AG10803 (cell line): ENCODE measurements around the gene ZFP36L1.

Experiments used
- DNase-seq: peaks from one replicate; pipeline ENCODE4 v3.0.0; 2010; ENCODE audit warnings: low read depth
- H3K4me3 ChIP-seq: 2 replicates; pipeline ENCODE4 v1.5.1; 2011; ENCODE audit warnings: mild to moderate bottlenecking, low read length, control low read depth
- TF ChIP-seq, protein P1 (sequence below): conservative IDR thresholded peaks from 2 replicates; pipeline ENCODE4 v1.5.1; 2011; ENCODE audit warnings: mild to moderate bottlenecking, low read length, control low read depth, inconsistent platforms

ZFP36L1 gene

DNA sequence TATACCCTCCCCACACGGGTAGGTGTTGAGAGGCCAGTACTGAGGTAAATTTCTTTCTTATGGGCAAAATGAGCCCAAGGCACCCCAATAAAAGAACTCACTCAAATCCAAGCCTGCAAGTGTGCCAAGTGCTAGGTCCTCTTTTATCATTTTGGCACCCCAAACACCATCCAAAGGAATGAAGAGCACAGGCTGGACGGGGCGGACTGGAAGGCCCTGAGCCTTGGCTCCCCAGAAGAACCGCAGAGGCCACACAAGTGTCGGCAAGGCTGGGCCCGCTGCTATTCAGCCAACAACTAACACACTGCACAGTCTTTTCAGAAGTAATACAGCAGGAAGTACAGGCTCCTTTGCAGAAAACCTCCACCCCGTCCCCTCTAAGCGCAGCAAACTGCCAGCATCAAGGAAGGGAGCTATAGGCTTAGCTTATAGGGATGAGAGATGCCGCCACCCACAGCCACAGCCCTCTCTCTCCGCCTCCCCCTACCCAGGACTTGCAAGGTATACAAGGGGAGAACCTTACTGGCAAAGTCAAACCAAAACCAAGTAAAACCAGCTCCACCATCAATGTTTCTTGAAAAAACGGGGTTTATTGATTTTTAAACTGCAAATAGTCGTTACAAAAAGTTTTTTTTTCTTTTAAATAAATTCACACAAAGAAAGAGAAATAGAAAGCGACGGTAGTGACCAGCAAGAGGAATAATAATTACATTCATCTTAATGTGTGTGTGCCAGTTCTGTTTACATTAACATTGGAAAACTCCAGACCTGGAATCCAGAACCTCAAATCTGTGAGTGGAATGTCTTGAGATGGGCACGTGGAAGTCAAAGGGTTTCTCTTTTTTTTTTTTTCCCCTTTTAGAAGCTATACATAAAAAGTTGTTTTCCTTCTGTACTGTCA is 5.5 kb downstream of the ZFP36L1 start:
- TF ChIP-seq, protein P1, sequence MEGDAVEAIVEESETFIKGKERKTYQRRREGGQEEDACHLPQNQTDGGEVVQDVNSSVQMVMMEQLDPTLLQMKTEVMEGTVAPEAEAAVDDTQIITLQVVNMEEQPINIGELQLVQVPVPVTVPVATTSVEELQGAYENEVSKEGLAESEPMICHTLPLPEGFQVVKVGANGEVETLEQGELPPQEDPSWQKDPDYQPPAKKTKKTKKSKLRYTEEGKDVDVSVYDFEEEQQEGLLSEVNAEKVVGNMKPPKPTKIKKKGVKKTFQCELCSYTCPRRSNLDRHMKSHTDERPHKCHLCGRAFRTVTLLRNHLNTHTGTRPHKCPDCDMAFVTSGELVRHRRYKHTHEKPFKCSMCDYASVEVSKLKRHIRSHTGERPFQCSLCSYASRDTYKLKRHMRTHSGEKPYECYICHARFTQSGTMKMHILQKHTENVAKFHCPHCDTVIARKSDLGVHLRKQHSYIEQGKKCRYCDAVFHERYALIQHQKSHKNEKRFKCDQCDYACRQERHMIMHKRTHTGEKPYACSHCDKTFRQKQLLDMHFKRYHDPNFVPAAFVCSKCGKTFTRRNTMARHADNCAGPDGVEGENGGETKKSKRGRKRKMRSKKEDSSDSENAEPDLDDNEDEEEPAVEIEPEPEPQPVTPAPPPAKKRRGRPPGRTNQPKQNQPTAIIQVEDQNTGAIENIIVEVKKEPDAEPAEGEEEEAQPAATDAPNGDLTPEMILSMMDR, result no peak
- peak overlapping the region; percentile 100 for H3K4me3 ChIP-seq
- no peak for DNase-seq

DNA sequence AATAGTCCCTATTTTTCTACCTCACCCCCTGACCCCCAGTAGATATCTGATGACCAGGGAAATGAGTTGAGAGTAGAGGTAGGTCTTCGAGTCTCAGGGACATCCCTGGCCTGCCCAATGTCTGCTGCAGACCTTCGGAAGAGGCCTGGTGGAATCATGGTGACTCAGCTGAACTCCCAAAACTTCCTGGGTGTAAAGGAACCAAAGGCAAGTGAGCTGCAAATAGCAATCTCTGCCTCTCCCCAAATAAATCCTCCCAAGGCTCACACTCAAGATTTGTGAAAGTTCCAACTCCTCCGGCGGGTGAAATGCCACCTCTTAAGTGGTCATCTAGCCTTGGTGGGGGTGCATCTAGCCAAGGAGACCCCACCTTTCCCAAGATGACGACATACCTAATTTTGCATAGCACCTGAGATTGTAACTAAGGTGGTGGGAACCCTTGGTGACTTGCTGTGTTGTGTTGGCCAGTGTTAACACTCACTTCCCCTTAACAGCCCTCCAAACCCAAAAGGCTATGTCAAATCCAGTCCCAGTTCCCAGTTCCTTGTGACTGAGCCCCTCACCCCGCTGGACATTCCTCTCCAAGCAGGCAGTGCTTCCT is 6.3 kb downstream of the ZFP36L1 start:
- peak overlapping the region; percentile 100 for H3K4me3 ChIP-seq
- peak; percentile 92 for DNase-seq
- TF ChIP-seq, protein P1, result no peak

DNA sequence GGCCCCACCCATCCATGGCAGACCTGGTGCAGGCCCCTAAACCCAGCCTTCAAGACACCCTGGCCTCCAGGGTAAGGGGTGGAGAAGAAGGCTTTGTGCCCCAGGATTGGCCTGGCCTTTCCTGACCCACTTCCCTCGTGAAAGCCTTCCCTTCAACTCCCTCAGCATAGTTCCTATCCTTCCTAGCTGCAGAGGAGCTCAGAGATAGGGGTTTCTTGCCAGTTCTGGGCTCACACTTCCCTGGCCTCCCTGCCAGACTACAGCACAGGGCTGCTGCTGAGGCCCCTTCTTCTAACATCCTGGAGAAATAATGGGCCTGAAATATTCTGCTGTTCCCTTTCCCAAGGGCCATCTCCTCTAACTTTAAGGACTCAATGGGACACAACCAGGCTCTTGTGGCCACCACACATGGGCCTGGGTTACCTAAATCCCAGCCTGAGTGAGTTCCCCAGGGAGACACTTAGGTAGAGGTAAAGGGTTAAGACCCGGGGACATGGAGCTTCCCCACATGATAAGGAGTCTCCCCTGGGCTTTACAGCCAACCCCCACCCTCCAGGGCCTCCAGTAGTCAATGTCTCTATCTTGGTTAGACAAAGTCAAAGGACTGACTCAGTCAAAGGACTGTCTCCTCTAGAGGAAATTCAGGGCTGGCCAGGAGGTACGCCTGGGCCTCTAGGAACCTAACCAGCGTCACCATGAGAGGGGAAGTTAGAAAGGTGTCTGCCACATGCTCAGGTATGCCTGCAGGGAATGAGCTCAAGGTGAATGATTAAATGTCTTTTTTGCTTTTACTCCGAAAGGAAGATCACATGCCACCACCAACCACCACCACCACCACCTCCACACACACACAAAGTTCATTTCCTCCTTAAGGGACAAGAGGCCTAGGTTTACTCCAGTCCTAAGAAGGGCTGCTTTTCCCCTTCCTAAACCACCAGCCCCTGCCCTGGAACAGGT is 7.1 kb downstream of the ZFP36L1 start:
- no peak overlapping the region for H3K4me3 ChIP-seq
- TF ChIP-seq, protein P1, result no peak
- peak; percentile 88 for DNase-seq

DNA sequence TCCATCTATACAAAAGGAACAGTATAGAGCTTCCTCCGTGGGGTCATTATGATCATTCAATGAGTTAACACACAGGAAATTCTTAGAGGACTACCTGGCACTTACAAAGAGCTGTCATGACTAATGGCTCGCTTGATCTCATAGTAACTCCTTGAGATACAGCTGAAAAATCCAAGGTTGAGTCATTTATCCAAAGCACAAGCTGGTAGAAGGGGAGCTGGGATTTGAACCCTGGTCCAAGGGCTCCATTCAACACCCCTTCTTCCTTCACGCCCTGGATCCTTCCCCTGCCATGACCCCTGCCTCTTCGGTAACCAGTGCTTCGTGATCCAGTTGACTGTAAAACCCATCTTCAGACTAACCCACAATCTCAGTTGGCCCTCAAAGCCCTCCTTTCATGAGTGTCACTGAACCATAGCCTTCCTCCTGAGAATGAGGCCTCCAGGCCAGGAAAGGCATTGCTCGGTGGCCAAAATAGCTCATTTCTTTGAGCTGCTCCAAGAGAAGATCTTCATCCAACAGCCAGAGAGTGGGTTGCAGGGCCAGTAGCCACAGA is 7.8 kb downstream of the ZFP36L1 start:
- DNase-seq, result peak; percentile 73
- TF ChIP-seq, protein P1, result no peak
- H3K4me3 ChIP-seq, result no peak overlapping the region

DNA sequence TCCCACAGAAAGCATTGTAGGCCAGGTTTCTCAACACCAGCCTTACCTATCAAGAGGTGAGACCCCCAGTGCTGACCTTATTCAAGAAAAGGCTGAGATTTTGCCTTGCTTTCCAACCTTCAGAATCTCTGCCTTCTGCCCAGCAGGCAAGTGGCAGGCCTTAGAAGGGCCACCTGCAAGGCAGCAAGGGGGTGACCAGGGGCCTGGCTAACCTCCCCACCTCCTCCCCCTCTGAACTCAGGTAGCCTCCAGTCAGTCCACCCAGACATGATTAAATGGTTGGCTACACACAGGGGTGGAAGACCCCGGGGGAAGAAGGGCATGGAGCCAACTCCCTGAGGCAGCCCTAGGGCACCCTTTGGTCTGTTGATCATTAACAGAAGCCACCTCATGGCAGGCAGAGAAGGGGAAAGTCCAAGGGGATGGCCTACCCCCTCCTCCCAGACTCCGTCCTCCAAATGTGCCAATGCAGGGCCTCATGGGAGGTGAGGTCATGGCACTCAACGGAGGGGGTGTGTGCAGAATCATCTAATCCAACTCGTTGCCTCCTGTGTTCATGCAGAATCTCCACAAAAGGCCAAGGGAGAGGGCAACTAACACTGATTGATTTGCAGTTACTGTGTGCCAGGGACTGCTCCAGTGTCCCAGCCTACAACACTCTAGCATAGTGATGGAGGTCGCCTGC is 8.5 kb downstream of the ZFP36L1 start:
- DNase-seq, result peak; percentile 52
- TF ChIP-seq, protein P1, result no peak
- H3K4me3 ChIP-seq, result no peak overlapping the region
